HG03342 (cell line): Measurements from ENCODE around the gene DUS4L.
"Not testable (repeated sequence)": the region's sequence is repeated elsewhere in the genome, so short reads cannot be mapped to it uniquely, and the experiment has no call there.

Experiments used
- ATAC-seq: cut with Tn5 transposase; IDR thresholded peaks from one replicate; pipeline ENCODE4 v1.9.1; 2021; ENCODE audit warnings: mild to moderate bottlenecking, moderate library complexity; ENCODE audit not compliant: unreplicated experiment

The DUS4L gene, protein sequence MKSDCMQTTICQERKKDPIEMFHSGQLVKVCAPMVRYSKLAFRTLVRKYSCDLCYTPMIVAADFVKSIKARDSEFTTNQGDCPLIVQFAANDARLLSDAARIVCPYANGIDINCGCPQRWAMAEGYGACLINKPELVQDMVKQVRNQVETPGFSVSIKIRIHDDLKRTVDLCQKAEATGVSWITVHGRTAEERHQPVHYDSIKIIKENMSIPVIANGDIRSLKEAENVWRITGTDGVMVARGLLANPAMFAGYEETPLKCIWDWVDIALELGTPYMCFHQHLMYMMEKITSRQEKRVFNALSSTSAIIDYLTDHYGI

DNA sequence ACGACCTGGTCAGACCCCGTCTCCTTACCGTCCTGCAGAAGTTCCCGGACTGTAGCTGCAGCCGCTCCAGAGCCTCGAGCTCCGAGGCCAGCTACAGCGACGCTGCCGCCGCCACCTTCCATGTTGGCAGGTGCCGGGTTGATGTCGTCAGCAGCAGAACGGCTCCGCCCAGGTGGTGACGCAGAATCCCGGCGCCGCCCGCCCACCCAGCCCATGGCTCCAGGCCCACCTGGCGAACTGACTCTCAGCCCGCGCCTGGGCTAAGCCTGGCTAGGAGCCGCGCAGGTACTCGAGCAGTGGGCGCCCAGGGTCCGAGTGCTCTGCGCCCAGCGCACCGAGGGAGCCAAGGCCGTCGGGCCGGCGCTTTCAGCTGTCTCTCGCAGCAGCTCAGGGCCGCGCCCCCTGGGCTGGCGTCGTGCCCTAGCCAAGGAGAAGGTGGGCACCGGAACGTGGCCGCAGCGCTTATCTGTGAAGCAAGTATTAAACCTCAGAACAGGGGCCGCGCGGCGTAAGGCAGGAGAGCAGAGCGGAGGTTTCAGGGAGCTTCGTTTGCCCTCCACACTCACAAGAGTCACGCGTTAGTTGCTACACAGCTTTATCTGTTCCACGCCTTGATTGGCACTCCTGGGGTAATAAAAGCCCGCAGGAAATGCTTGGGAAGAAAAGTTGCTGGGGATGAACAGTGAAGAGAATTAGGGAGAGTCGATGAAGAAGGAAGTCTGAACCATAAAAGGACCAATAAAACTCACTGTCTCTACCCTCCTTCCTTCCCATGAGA lies at the start of gene DUS4L, which contains the start of gene COG5:
Gene DUS4L (plus strand): TSS at position 197 of the 778 bp plus-strand sequence. CDS start 3,100 bp downstream, outside the sequence.
Gene COG5 (minus strand): TSS at position 146 of the 778 bp plus-strand sequence. CDS start 24 bp downstream, at position 122.
- ATAC-seq: peak; percentile 96

DNA sequence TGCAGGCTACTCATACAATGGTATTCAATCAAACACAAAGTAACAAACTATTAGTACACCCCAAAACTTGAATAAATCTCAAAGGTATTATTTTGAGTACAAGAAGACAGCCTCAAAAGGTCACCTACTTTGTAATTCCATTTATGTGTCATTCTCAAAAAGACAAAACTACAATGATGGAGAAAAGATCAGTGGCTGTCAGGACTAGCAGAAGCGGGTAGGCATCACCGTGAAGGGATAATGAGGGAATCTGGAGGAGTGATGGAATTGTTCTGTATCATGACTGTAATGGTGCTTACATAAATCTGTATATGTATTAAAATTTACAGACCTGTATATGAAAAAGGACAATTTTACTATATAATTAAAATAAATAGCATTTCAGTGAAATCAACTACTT lies 37.1 kb upstream of the DUS4L start:
- no peak for ATAC-seq

DNA sequence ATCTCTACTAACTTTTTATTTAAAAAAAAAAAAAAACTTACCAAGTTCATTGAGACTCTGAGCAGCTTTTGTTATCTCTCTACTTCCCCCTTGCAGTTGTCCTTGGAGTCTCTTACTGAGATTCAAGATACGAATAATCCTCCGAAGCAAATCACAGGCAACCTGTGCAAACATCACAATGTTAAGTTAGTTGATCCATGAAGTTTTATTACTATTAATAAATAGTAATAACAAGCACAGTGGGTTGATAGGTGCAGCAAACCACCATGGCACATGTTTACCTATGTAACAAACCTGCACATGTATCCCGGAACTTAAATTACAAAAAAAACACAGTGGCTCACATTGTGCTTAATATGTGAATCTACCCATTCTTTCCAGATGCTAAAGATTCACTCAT lies 36.6 kb upstream of the DUS4L start:
- no peak for ATAC-seq

DNA sequence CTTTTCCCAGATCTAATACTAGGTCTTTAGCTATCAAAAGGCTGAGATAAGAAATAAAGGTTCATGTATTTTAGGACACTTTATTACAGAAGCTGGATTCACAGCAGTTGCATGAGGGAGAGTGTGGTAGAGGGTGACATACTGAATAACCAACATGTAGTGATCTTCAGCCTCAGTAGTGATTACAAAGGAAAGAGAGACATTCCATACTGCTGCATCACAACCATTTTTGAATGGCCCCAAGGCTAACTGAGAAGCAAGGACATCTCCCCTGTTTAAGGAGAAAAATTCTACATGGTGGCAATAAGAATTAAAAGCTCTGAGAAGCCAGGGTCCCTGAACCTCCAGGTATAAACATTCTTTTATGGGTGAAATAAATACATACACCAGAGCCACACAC lies 35.3 kb upstream of the DUS4L start:
- ATAC-seq: no peak

DNA sequence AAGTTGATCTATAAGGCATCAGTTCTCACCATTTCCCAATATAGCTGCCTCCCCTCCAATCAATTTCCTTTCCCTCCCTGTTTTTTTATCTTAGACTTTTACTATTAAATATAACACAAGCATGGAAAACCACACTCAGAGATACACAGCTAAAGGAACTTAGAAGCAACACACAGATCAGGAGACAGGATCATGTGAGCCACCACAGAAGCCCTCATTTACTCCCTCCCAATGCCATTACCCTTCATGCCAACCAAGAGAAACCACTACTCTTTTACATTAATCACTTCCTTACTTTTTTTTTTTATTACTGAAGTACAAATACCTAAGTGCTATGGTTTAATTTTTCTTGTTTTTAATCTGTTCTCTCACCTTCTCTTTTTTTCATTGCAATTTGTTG lies 33.0 kb upstream of the DUS4L start:
- no peak for ATAC-seq

DNA sequence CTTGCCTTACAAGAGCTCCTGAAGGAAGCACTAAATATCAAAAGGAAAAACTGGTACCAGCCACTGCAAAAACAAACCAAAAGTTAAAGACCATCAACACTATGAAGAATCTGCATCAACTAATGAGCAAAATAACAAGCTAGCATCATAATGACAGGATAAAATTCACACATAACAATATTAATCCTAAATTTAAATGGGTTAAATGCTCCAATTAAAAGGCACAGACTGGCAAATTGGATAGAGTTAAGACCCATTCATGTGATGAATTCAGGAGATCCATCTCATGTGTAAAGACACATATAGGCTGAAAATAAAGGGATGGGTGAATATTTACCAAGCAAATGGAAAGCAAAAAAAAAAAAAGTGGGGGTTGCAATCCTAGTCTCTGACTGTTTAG lies 29.6 kb upstream of the DUS4L start:
- no peak for ATAC-seq

DNA sequence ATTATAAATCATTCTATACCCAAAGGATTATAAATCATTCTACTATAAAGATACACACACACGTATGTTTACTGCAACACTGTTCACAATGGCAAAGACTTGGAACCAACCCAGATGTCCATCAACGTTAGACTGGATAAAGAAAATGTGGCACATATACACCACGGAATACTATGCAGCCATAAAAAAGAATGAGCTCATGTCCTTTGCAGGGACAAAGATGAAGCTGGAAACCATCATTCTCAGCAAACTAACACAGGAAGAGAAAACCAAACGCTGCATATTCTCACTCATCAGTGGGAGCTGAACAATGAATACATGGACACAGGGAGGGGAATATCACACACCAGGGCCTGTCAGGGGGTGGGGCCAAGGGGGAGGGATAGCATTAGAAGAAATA lies 26.5 kb upstream of the DUS4L start:
- not testable (repeated sequence) for ATAC-seq

DNA sequence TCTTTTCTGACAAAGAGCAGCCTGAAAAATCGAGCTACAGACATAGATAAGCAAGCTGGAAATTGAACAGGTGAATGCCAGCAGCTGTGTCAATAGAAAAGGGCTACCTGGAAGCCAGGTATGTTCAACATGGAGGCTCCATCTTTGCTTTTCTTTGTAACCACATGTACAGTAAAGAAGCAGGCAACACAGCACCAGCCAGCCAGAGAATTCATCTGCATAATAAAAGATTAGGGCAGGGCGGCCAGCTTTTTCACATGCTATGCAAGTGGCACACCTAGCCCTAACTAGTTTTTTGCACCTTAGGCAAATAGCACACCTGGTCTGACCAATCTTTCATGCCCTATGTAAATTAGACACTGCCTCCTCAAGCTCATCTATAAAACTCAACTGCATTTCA lies 25.8 kb upstream of the DUS4L start:
- ATAC-seq: no peak

DNA sequence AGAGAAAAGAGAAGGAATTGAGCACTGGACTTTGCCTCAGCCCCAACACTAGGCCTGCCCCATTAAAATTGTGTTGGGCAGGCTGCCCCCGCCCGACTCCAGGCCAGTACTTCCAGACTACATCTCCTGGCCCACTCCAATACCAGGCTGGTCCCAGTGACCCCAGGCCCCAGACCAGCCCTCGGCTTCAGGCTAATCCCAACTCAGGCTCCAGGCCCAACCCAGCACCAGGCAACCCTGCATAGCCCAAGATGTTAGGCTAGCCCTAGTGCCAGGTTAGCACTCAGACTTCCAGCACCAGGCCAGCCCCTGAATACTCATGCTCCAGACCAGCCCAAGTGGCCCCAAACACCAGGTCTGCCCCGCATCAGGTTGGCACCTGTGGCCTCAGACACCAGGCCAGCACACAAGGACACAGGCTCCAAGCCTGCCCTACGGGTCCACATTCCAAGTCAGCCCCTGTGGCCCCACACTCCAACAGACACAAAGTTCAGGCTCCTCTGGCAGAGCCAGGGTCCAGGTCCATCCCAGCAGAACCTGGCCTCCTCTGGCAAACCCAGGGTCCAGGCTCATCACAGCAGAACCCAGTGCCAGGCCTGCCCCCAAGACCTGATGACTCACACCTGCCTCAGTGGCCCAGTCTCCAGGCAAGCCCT lies 20.3 kb upstream of the DUS4L start:
- ATAC-seq: no peak

DNA sequence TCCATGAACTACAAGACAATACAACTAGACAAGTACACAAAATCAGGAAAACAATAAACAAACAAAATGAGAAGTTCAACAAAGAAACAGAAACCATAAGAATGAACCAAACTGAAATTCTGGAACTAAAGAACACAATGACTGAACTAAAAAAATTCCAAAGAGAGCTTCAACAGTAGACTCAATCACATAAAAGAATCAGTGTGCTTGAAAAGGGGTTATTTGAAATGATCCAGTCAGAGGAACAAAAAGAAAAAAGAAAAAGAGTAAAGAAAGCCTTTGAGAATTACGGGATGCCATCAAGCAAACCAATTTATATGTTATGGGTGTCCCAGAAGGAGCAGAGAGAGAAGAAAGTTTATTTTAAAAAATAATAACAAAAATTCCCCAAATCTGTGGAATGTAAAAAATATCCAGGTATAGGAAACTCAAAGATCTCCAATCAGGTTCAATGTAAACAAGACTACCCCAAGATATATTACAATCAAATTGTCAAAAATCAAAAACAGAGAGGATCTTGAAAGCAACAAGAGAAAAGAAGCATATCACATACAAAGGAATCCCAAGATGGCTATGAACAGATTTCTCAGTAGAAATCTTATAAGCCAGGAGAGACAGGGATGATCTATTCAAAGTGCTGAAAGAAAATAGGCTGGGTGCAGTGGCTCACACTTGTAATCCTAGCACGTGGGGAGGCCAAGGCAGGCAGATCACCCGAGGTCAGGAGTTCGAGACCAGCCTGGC lies 18.8 kb upstream of the DUS4L start:
- no peak for ATAC-seq

DNA sequence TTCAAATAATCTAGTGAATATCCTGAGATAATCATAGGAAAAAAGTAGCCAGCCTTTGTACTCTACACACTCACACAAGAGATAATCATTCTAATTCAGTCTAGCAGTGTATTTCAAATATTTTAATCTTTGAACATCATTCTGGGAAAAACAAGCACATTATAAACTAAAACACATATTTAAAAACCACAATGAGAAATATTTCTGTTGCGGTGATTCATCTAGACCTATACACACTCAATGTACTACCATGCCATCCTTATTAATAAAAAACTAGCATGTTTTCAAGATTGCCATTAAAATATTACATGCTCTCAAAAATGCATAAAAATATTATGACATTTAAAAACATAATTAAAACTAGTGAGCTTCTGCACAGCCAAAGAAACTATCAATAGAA lies 11.8 kb upstream of the DUS4L start:
- ATAC-seq: no peak

DNA sequence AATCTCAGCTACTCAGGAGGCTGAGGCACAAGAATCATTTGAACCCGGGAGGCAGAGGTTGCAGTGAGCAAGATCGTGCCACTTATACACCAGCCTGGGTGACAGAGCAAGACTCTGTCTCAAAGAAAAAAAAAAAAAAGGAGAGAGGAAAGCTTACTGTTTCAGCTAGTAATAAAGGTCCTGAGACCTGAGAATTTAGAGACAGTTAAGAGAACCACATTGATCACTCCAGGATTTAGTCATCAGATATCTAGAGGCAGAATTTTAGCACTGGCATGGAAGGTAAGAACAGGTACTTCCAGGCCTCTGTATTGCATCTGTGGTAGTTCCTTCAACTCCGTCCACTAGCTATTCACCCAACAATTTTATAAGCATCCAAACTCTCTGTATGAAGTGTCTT lies 7.9 kb upstream of the DUS4L start:
- ATAC-seq: no peak

DNA sequence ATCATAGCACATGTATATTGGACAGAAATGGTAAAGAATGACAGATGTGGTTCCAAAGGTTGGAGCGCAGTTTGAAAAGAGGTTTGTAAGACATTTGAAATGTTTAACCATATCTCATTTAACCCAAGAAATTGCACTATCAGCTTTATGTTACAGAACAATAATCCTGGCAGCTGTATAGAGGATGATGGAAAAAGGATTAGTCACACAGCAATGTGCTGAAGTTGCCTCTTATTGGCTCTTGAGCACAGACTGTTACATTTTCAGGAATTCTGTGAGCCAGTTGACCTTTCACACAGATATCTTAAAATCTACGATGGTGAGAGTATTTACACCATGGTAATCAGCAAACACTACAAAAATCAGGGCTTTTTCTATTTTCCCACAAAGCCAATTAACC lies 3.9 kb upstream of the DUS4L start:
- no peak for ATAC-seq

DNA sequence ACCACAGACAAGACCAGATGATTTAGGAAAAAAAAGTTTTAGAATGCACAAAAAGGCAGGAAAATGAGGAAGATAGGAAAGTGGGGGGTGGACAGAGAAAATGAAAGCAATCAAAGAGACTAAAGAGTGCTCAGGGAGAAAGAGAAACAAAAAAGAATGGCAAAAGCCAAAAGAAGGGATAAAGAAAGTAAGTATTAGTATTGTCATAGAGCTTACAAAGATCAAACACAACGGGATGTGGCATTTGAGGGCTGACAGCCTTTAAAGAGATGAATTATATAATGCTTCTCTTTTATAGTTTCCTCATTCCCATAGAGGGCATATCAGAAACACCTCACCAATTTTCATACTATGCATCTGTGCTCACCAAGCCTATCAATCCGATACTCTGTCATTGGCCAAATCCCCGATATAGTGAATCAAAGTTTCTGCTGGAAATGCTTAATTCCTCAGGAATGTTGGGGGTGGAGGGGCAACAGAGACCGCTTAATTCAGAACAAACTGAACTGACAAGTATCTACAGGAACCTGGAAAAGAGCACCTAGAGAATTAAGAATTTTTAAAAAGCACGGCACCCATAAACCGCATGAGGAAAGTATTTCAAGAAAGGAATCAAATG lies 2.8 kb upstream of the DUS4L start:
- no peak for ATAC-seq

DNA sequence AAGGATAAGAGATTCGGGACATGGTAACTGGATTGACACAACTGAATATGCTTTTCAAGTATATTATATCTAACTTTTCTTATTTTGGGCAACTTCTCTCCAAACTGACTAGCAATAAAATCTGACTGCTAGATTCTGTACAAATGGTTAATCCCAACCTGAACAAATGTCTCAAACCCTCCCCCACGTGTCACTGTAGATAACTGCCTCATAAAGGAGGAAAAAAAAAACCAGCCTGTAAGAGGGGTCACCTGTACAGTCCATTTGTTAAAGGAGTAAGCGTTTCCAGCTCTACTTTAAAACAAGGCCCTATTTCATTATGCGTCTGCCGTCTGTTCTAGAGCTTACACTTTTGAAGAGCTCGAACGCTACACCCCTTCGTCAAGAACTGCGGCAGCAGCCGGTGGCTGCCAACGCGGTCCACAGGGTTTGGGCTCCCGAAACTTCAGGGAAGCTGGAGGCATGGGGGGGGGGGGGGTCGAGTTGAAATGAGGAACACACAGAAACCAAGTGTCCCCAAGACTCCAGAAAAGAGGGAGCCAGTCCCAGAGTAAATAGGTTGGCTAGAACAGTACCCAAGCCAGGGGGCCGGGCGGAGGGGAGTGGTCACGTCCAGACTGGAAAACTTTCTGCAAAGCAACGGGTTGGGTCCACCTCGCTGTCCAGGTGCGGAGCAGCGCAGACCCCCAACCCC lies 543 bp upstream of the DUS4L start:
- ATAC-seq: peak; percentile 52

DNA sequence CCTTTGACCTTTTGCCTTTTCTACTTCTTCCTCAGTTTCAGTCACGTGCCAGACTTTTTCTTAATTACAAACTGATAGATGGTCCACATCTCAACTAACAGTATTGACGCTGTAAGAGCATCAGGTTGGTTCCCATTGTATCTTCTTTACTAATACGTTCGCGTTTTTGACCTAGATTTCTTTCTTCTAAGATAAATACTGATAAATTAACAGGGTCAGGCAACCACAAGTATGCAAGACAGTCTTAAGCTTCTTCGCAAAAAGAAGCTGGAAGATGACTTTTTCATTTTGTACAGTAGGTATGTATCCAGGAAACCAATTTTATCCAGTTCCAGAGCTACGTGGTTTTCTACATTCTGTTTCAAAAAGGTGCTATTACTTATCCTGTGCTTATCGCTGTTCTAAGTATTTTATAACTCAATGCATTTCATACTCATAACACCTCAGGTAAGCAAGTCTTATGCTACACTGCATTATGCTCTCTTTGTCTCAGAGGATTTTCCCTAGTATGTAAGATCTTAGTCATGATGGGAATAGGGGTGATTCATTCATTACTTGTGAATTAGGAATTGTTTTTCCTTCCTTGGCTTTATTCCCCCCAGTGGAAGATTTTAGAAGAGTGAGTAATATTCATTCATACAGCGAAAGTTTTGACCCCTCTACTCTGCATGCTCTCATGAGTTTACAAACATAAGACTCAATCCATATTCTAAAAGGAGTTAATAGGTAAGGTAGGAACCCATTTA lies 955 bp downstream of the DUS4L start:
- ATAC-seq: no peak

DNA sequence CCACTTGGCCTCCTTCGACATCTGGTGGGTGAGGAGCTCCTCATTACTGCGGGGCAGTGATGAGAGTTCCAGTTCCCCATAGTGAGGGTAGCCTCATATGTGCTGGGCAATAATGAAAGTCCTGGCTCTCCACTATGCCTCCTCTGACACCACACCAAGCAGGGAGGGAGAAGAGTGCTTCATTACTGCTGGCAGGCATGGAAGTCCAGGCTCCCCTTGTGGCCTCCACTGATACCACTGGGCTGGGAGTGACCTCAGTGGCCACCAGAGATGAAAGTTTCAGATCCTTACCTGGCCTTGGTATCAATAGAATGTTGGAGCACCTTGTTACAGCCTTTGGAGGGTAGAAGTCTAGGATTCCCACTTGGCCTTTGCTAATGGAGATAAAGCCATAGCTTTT lies 6.5 kb downstream of the DUS4L start:
- no peak for ATAC-seq

DNA sequence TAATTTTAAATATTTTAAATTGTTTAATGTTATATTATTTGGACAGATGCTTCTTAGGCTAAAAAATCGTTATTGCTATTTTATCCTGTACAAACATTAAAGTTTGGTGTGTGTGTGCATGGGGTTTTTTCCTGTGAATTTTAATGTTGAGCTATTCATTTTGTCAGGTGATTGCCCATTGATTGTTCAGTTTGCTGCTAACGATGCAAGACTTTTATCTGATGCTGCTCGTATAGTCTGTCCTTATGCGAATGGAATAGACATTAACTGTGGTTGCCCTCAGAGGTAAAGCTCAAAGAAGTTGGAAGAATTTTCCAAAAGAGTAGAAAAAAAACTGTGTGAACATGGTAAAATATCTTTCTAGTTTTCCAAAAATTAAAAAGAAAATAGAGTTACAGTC lies 9.8 kb downstream of the DUS4L start:
- ATAC-seq: no peak

DNA sequence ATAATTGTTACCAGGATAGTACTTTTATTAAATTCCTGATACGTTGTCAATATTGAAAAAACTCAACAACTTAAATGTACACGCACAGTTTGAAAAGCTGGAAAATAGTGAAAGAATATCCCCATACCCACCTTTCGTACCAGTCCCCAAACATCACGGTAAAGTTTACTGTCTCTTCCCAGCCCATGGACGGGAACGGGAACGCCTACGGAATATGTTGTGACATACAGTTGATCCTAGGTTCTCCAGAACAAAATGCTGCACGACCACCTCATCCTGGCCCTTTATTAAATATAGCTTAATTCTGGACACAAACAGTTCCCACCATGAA lies 15.7 kb downstream of the DUS4L start:
- ATAC-seq: peak; percentile 11
